WTC11 (cell line): ENCODE data around the gene CYP51A1. TPM values are rescaled to one million over a fixed set of nuclear protein-coding genes. Genes with fewer than 3 reads are reported as not detected.

Source experiments
- ATAC-seq: fragments of 200-7000 bp; cut with Tn5 transposase; 2 replicates; pipeline ENCODE4 v1.10.0; 2021; ENCODE audit warnings: mild to moderate bottlenecking, moderate library complexity
- CTCF ChIA-PET: fragments of 300-600 bp; sonication (Branson Sonifier 250); formaldehyde crosslinking; loops from one replicate; lab custom pipeline; 2021; ENCODE audit warnings: antibody characterized with exemption; lab: Charles Lee
- POLR2A ChIA-PET: fragments of 350-600 bp; sonication (Branson Sonifier 250); formaldehyde crosslinking; loops from one replicate; lab custom pipeline; 2021; ENCODE audit warnings: antibody characterized with exemption; lab: Charles Lee
- DNase-seq: peaks from one replicate; pipeline ENCODE4 v3.0.0; 2021; ENCODE audit warnings: low spot score
- H3K27ac Mint-ChIP-seq: 2 replicates; pipeline ENCODE4 v1.8.0; 2021; ENCODE audit warnings: mixed read lengths
- H3K27me3 Mint-ChIP-seq: 2 replicates; pipeline ENCODE4 v1.8.0; 2021; ENCODE audit warnings: low read depth, mild to moderate bottlenecking, moderate library complexity, mixed read lengths
- H3K36me3 Mint-ChIP-seq: 2 replicates; pipeline ENCODE4 v1.8.0; 2021; ENCODE audit warnings: mixed read lengths
- H3K4me1 Mint-ChIP-seq: 2 replicates; pipeline ENCODE4 v1.8.0; 2022; ENCODE audit warnings: mixed read lengths
- H3K4me3 Mint-ChIP-seq: 2 replicates; pipeline ENCODE4 v1.8.0; 2021; ENCODE audit warnings: mild to moderate bottlenecking, moderate library complexity, mixed read lengths
- H3K9me3 Mint-ChIP-seq: 2 replicates; pipeline ENCODE4 v1.8.0; 2021; ENCODE audit warnings: mixed read lengths
- ATF3 ChIP-seq: sonication (generic); formaldehyde crosslinking; conservative IDR thresholded peaks from 2 replicates; pipeline ENCODE4 v1.8.1; 2022; ENCODE audit warnings: mild to moderate bottlenecking, missing genetic modification reagents
- CBFB ChIP-seq: sonication (generic); formaldehyde crosslinking; IDR thresholded peaks from 2 replicates; pipeline ENCODE4 v1.8.1; 2022; ENCODE audit warnings: mild to moderate bottlenecking, low read depth, missing genetic modification reagents
- CREB1 ChIP-seq: sonication (generic); formaldehyde crosslinking; IDR thresholded peaks from 2 replicates; pipeline ENCODE4 v1.8.0; 2023; ENCODE audit warnings: mild to moderate bottlenecking, missing genetic modification reagents
- GTF2I ChIP-seq: fragments of 250-450 bp; sonication (Bioruptor Pico); conservative IDR thresholded peaks from 2 replicates; pipeline ENCODE4 v1.4.0; 2021; ENCODE audit warnings: mild to moderate bottlenecking
- MAX ChIP-seq: sonication (generic); formaldehyde crosslinking; IDR thresholded peaks from 2 replicates; pipeline ENCODE4 v1.8.0; 2022; ENCODE audit warnings: mild to moderate bottlenecking, missing genetic modification reagents
- NFATC4 ChIP-seq: fragments of 250-450 bp; sonication (Bioruptor Pico); IDR thresholded peaks from 2 replicates; pipeline ENCODE4 v1.9.0; 2021; ENCODE audit warnings: mild to moderate bottlenecking
- OVOL2 ChIP-seq: fragments of 250-450 bp; sonication (Bioruptor Pico); IDR thresholded peaks from 2 replicates; pipeline ENCODE4 v1.9.0; 2021; ENCODE audit warnings: mild to moderate bottlenecking, borderline replicate concordance
- SMAD4 ChIP-seq: sonication (generic); formaldehyde crosslinking; IDR thresholded peaks from 2 replicates; pipeline ENCODE4 v1.8.0; 2022; ENCODE audit warnings: mild to moderate bottlenecking, missing genetic modification reagents
- TEAD1 ChIP-seq: sonication (generic); formaldehyde crosslinking; IDR thresholded peaks from 2 replicates; pipeline ENCODE4 v1.8.0; 2022; ENCODE audit warnings: mild to moderate bottlenecking, missing genetic modification reagents
- ZNF396 ChIP-seq: fragments of 250-450 bp; sonication (Bioruptor Pico); IDR thresholded peaks from 2 replicates; pipeline ENCODE4 v1.8.0; 2021; ENCODE audit warnings: mild to moderate bottlenecking, moderate library complexity, borderline replicate concordance
- total RNA-seq: library from RNA; stranded (reverse); gene quantifications from 3 replicates; pipeline ENCODE4 v1.2.3, GENCODE V29; 2021
- TF ChIP-seq, protein P1 (sequence below): sonication (generic); formaldehyde crosslinking; IDR thresholded peaks from 2 replicates; pipeline ENCODE4 v1.8.0; 2023; ENCODE audit warnings: mild to moderate bottlenecking, missing genetic modification reagents
- TF ChIP-seq, protein P2 (sequence below): sonication (generic); formaldehyde crosslinking; IDR thresholded peaks from 2 replicates; pipeline ENCODE4 v1.8.0; 2023; ENCODE audit warnings: missing genetic modification reagents
- TF ChIP-seq, protein P3 (sequence below): fragments of 250-450 bp; sonication (Bioruptor Pico); IDR thresholded peaks from 2 replicates; pipeline ENCODE4 v1.8.0; 2021; ENCODE audit warnings: mild to moderate bottlenecking
- TF ChIP-seq, protein P4 (sequence below): sonication (generic); formaldehyde crosslinking; IDR thresholded peaks from 2 replicates; pipeline ENCODE4 v1.8.1; 2022; ENCODE audit warnings: missing genetic modification reagents, borderline replicate concordance
- TF ChIP-seq, protein P5 (sequence below): sonication (generic); formaldehyde crosslinking; IDR thresholded peaks from 2 replicates; pipeline ENCODE4 v1.8.1; 2022; ENCODE audit warnings: low read depth, missing genetic modification reagents, borderline replicate concordance
- TF ChIP-seq, protein P6 (sequence below): sonication (generic); formaldehyde crosslinking; IDR thresholded peaks from 2 replicates; pipeline ENCODE4 v1.8.0; 2022; ENCODE audit warnings: mild to moderate bottlenecking, missing genetic modification reagents

The CYP51A1 gene
- total RNA-seq, 1 experiment from 2014 or later: 81.4 TPM

DNA sequence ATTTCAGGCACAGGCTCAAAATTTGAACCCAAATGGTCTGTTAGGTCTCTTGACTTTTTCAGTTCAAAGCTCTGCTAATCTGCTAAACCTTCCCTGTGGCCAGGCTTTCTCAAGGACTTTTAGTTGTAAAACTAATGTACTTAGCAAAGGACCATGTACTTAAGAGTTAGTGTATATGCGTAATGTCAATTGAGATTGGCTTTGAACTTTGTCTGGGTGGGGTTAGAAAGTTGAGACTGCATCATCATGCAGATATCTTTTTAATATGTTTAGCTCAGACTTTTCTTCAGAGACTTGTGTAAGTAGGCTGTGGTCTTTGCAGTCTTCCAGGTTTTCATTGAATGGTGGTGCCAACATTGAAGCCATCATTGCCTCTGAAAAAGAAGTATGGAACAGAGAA is 33.7 kb downstream of the CYP51A1 start:
- DNase-seq (no peak), ATAC-seq (no peak)
- Mint-ChIP-seq H3K4me1 (no peaks in the 10 kb centered on the region), H3K27ac (no peak overlapping the region), H3K27me3 (no peaks in the 10 kb centered on the region), H3K36me3 (peaks cover 53% of the 10 kb centered on the region), H3K4me3 (no peak overlapping the region), H3K9me3 (no peaks in the 10 kb centered on the region)
- CTCF ChIA-PET: interaction anchor here (0.6 kb wide), 1 partner anchor 1795 kb away, joined by 3 read pairs; no protein-coding TSS in a partner anchor
- POLR2A ChIA-PET: no interaction called here
- TF ChIP-seq NFATC4 (CRISPR knock-in tag) (no peak), ZNF396 (no peak)
- TF ChIP-seq, protein P1, sequence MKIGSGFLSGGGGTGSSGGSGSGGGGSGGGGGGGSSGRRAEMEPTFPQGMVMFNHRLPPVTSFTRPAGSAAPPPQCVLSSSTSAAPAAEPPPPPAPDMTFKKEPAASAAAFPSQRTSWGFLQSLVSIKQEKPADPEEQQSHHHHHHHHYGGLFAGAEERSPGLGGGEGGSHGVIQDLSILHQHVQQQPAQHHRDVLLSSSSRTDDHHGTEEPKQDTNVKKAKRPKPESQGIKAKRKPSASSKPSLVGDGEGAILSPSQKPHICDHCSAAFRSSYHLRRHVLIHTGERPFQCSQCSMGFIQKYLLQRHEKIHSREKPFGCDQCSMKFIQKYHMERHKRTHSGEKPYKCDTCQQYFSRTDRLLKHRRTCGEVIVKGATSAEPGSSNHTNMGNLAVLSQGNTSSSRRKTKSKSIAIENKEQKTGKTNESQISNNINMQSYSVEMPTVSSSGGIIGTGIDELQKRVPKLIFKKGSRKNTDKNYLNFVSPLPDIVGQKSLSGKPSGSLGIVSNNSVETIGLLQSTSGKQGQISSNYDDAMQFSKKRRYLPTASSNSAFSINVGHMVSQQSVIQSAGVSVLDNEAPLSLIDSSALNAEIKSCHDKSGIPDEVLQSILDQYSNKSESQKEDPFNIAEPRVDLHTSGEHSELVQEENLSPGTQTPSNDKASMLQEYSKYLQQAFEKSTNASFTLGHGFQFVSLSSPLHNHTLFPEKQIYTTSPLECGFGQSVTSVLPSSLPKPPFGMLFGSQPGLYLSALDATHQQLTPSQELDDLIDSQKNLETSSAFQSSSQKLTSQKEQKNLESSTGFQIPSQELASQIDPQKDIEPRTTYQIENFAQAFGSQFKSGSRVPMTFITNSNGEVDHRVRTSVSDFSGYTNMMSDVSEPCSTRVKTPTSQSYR (CRISPR knock-in tag): no peak

DNA sequence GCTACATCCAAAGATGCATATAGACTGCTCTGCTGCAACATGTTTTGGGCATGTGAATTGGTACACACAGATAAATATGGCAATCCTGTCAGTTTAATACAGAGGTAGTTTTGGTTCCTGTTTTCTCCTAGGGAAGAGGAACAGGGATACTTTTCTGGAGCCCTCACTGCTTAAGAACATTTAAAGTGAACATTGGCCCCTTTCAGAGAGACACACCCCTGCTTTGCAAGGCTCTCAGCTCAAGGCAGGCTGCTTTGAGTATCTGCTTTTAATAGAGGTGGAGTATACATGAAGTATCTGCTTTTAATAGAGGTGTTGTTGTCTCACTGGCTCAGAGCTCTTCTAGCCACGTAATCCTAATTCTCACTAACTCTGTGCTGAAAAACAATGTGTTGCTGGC is 38.9 kb downstream of the CYP51A1 start:
- Mint-ChIP-seq H3K27me3 (no peaks in the 10 kb centered on the region), H3K36me3 (peaks cover 45% of the 10 kb centered on the region), H3K9me3 (no peaks in the 10 kb centered on the region), H3K27ac (no peak overlapping the region), H3K4me3 (no peak overlapping the region), H3K4me1 (no peaks in the 10 kb centered on the region)
- ATAC-seq (no peak), DNase-seq (no peak)
- TF ChIP-seq ATF3: no peak
- TF ChIP-seq CBFB (CRISPR knock-in tag): no peak
- TF ChIP-seq, protein P2, sequence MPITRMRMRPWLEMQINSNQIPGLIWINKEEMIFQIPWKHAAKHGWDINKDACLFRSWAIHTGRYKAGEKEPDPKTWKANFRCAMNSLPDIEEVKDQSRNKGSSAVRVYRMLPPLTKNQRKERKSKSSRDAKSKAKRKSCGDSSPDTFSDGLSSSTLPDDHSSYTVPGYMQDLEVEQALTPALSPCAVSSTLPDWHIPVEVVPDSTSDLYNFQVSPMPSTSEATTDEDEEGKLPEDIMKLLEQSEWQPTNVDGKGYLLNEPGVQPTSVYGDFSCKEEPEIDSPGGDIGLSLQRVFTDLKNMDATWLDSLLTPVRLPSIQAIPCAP: no peak
- no peak for TF ChIP-seq TEAD1 (CRISPR knock-in tag)
- TF ChIP-seq, protein P3, sequence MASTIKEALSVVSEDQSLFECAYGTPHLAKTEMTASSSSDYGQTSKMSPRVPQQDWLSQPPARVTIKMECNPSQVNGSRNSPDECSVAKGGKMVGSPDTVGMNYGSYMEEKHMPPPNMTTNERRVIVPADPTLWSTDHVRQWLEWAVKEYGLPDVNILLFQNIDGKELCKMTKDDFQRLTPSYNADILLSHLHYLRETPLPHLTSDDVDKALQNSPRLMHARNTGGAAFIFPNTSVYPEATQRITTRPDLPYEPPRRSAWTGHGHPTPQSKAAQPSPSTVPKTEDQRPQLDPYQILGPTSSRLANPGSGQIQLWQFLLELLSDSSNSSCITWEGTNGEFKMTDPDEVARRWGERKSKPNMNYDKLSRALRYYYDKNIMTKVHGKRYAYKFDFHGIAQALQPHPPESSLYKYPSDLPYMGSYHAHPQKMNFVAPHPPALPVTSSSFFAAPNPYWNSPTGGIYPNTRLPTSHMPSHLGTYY: no peak
- no peak for TF ChIP-seq CREB1 (CRISPR knock-in tag)
- TF ChIP-seq OVOL2 (CRISPR knock-in tag): no peak
- TF ChIP-seq, protein P4, sequence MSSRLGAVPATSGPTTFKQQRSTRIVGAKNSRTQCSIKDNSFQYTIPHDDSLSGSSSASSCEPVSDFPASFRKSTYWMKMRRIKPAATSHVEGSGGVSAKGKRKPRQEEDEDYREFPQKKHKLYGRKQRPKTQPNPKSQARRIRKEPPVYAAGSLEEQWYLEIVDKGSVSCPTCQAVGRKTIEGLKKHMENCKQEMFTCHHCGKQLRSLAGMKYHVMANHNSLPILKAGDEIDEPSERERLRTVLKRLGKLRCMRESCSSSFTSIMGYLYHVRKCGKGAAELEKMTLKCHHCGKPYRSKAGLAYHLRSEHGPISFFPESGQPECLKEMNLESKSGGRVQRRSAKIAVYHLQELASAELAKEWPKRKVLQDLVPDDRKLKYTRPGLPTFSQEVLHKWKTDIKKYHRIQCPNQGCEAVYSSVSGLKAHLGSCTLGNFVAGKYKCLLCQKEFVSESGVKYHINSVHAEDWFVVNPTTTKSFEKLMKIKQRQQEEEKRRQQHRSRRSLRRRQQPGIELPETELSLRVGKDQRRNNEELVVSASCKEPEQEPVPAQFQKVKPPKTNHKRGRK (CRISPR knock-in tag): no peak
- TF ChIP-seq, protein P5, sequence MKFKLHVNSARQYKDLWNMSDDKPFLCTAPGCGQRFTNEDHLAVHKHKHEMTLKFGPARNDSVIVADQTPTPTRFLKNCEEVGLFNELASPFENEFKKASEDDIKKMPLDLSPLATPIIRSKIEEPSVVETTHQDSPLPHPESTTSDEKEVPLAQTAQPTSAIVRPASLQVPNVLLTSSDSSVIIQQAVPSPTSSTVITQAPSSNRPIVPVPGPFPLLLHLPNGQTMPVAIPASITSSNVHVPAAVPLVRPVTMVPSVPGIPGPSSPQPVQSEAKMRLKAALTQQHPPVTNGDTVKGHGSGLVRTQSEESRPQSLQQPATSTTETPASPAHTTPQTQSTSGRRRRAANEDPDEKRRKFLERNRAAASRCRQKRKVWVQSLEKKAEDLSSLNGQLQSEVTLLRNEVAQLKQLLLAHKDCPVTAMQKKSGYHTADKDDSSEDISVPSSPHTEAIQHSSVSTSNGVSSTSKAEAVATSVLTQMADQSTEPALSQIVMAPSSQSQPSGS (CRISPR knock-in tag): no peak
- TF ChIP-seq MAX (CRISPR knock-in tag): no peak
- TF ChIP-seq, protein P6, sequence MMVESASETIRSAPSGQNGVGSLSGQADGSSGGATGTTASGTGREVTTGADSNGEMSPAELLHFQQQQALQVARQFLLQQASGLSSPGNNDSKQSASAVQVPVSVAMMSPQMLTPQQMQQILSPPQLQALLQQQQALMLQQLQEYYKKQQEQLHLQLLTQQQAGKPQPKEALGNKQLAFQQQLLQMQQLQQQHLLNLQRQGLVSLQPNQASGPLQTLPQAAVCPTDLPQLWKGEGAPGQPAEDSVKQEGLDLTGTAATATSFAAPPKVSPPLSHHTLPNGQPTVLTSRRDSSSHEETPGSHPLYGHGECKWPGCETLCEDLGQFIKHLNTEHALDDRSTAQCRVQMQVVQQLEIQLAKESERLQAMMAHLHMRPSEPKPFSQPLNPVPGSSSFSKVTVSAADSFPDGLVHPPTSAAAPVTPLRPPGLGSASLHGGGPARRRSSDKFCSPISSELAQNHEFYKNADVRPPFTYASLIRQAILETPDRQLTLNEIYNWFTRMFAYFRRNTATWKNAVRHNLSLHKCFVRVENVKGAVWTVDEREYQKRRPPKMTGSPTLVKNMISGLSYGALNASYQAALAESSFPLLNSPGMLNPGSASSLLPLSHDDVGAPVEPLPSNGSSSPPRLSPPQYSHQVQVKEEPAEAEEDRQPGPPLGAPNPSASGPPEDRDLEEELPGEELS: no peak
- TF ChIP-seq SMAD4 (CRISPR knock-in tag): no peak
- no peak for TF ChIP-seq GTF2I (CRISPR knock-in tag)
- ChIA-PET CTCF (no interaction called here), POLR2A (no interaction called here)
